ENCODE data around the gene FOXK1. TPM values are rescaled to one million over a fixed set of nuclear protein-coding genes. Genes with fewer than 3 reads are reported as not detected.

The FOXK1 gene
- total and polyA plus RNA-seq, 2 donors (not counting 1 experiment from before 2014, with no cell fraction given): 5.2 to 26.9 TPM

DNA sequence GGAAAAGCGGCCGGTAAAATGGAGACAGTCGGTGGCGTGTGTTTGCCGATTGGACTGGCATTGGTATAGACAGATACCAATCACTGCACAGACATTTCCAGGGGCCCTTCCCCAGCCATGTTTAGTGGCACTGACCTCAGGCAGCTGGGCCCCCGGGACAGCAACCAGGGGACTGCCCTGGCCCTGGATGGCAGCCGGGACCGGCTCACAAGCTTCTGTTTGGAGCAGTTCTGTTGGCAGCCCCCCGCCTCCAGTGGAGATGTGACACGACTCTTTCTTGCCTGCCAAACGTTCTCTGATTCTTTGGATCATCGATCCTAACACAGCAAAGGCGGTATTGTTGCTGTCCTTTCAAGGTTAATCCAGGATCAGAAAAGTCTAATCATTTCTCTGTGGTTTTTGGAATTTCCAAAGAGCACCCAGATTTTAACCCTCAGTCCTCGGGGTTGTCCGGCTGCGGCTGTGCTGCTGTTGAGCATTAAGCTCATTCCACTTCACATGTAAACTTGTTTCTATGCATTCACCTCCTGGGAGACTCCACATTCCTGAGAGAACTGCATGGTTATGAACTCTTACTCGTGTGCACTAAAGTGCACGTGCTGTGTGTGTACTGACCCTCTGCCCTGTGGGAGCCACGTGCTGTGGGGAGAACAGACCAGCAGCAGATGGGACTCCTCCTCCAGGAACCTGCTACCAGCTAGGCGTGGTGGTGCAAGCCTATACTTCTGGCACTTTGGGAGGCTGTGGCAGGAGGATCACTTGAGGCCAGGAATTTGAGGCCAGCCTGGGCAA lies 46.0 kb downstream of the FOXK1 start:
- no peaks in the 10 kb centered on the region for H3K27me3 ChIP-seq (ENCODE audit: control insufficient read depth, insufficient read depth, low read length)
- DNase-seq (ENCODE audit: low read depth in 2 of 2): no peak
- H3K79me2 ChIP-seq (ENCODE audit: control insufficient read depth, insufficient read depth, low read length): peaks cover 49% of the 10 kb centered on the region
- no peaks in the 10 kb centered on the region for H4K20me1 ChIP-seq (ENCODE audit: control insufficient read depth, extremely low read depth, insufficient read depth, low read length)
- no peak overlapping the region for H3K4me2 ChIP-seq (ENCODE audit: extremely low read depth, insufficient read depth, low read length)
- no peak overlapping the region for H3K27ac ChIP-seq (ENCODE audit: insufficient read depth, low read length)
- no peak overlapping the region for H3K4me3 ChIP-seq (replicated peaks in 1 of 4; ENCODE audit: control extremely low read depth in 1 of 4, insufficient read depth in 1 of 4, low read depth in 3 of 4, low read length in 4 of 4)
- no peak overlapping the region for H2AFZ ChIP-seq (ENCODE audit: low read length)
- no peak overlapping the region for H3K9ac ChIP-seq (ENCODE audit: insufficient read depth, low read length)
- no peaks in the 10 kb centered on the region for H3K36me3 ChIP-seq (ENCODE audit: control insufficient read depth, insufficient read depth, low read length)
- peaks cover 8% of the 10 kb centered on the region for H3K4me1 ChIP-seq (ENCODE audit: control insufficient read depth, extremely low read depth, insufficient read depth, low read length)
- TF ChIP-seq EZH2 (IDR thresholded peaks at IDR 0.05; ENCODE audit: low read length, missing control alignments): no peak
- TF ChIP-seq, protein P1, sequence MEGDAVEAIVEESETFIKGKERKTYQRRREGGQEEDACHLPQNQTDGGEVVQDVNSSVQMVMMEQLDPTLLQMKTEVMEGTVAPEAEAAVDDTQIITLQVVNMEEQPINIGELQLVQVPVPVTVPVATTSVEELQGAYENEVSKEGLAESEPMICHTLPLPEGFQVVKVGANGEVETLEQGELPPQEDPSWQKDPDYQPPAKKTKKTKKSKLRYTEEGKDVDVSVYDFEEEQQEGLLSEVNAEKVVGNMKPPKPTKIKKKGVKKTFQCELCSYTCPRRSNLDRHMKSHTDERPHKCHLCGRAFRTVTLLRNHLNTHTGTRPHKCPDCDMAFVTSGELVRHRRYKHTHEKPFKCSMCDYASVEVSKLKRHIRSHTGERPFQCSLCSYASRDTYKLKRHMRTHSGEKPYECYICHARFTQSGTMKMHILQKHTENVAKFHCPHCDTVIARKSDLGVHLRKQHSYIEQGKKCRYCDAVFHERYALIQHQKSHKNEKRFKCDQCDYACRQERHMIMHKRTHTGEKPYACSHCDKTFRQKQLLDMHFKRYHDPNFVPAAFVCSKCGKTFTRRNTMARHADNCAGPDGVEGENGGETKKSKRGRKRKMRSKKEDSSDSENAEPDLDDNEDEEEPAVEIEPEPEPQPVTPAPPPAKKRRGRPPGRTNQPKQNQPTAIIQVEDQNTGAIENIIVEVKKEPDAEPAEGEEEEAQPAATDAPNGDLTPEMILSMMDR (conservative IDR thresholded peaks at IDR 0.05 in 1 of 2, IDR thresholded peaks at IDR 0.05 in 1 of 2; ENCODE audit: low read depth in 1 of 2, low read length in 2 of 2): no peak
- no peaks in the 10 kb centered on the region for H3K9me3 ChIP-seq (ENCODE audit: control insufficient read depth, insufficient read depth, low read depth, low read length)

DNA sequence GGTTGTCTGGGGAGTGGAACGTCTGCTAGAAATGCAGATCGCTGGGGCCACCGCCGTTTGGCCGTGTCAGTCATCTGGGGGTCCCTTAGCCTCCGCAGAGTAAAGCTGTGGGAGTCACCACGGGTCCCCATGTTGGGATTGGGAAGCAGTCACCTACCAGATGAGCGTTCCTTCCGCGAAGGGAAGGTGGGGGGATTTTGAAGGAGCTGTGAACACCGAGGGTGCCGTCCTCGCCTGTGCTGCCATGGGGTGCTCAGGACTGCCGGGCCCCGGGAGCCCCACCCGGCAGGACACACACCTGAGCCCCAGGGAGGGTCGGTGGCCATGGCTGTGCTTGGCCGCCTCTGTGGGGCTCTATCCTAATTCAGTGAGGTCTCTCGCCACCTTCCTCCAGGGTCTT lies 47.2 kb downstream of the FOXK1 start:
- Histone ChIP-seq H3K9me3 (ENCODE audit: control insufficient read depth, insufficient read depth, low read depth, low read length) (no peaks in the 10 kb centered on the region), H3K27ac (ENCODE audit: insufficient read depth, low read length) (no peak overlapping the region), H2AFZ (ENCODE audit: low read length) (no peak overlapping the region), H3K79me2 (ENCODE audit: control insufficient read depth, insufficient read depth, low read length) (peaks cover 50% of the 10 kb centered on the region), H3K9ac (ENCODE audit: insufficient read depth, low read length) (no peak overlapping the region), H3K27me3 (ENCODE audit: control insufficient read depth, insufficient read depth, low read length) (no peaks in the 10 kb centered on the region), H3K36me3 (ENCODE audit: control insufficient read depth, insufficient read depth, low read length) (no peaks in the 10 kb centered on the region), H3K4me1 (ENCODE audit: control insufficient read depth, extremely low read depth, insufficient read depth, low read length) (peaks cover 8% of the 10 kb centered on the region), H3K4me2 (ENCODE audit: extremely low read depth, insufficient read depth, low read length) (no peak overlapping the region), H4K20me1 (ENCODE audit: control insufficient read depth, extremely low read depth, insufficient read depth, low read length) (no peaks in the 10 kb centered on the region), H3K4me3 (replicated peaks in 1 of 4; ENCODE audit: control extremely low read depth in 1 of 4, insufficient read depth in 1 of 4, low read depth in 3 of 4, low read length in 4 of 4) (no peak overlapping the region)
- no peak for DNase-seq (ENCODE audit: low read depth in 2 of 2)
- no peak for TF ChIP-seq EZH2 (IDR thresholded peaks at IDR 0.05; ENCODE audit: low read length, missing control alignments)
- TF ChIP-seq, protein P1 (conservative IDR thresholded peaks at IDR 0.05 in 1 of 2, IDR thresholded peaks at IDR 0.05 in 1 of 2; ENCODE audit: low read depth in 1 of 2, low read length in 2 of 2): no peak

DNA sequence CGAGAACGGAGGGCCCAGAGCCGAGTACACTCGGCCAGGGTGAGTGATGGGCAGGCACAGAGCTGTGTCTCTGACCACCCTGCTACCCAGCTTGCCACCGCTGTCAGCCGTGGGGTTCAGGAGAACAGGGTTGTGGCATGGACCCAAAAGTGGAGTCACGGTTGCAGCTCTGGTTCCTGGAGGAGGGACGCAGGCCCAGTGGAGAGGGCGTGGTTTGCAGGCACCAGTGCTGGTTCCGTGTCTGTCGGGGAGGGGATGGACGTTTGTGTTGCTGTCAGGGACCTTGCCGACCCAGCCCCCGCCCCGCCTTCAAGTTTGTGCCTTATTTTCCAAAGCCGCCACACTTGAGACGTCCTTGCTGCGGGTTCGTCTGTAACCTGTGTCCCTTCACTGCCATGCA lies 48.2 kb downstream of the FOXK1 start:
- Histone ChIP-seq H3K27ac (ENCODE audit: insufficient read depth, low read length) (no peak overlapping the region), H3K27me3 (ENCODE audit: control insufficient read depth, insufficient read depth, low read length) (no peaks in the 10 kb centered on the region), H3K9me3 (ENCODE audit: control insufficient read depth, insufficient read depth, low read depth, low read length) (no peaks in the 10 kb centered on the region), H3K36me3 (ENCODE audit: control insufficient read depth, insufficient read depth, low read length) (no peaks in the 10 kb centered on the region), H3K4me2 (ENCODE audit: extremely low read depth, insufficient read depth, low read length) (no peak overlapping the region), H3K9ac (ENCODE audit: insufficient read depth, low read length) (no peak overlapping the region), H3K4me3 (replicated peaks in 1 of 4; ENCODE audit: control extremely low read depth in 1 of 4, insufficient read depth in 1 of 4, low read depth in 3 of 4, low read length in 4 of 4) (no peak overlapping the region), H2AFZ (ENCODE audit: low read length) (no peak overlapping the region), H4K20me1 (ENCODE audit: control insufficient read depth, extremely low read depth, insufficient read depth, low read length) (no peaks in the 10 kb centered on the region), H3K4me1 (ENCODE audit: control insufficient read depth, extremely low read depth, insufficient read depth, low read length) (peaks cover 6% of the 10 kb centered on the region), H3K79me2 (ENCODE audit: control insufficient read depth, insufficient read depth, low read length) (peaks cover 53% of the 10 kb centered on the region)
- DNase-seq (ENCODE audit: low read depth in 2 of 2): no peak
- TF ChIP-seq EZH2 (IDR thresholded peaks at IDR 0.05; ENCODE audit: low read length, missing control alignments): no peak
- TF ChIP-seq, protein P1 (conservative IDR thresholded peaks at IDR 0.05 in 1 of 2, IDR thresholded peaks at IDR 0.05 in 1 of 2; ENCODE audit: low read depth in 1 of 2, low read length in 2 of 2): no peak

Data from fibroblast of lung (primary cell).